Stomach (tissue), 19 donors: Measurements from ENCODE around the gene TSGA10. TPM values are rescaled to one million over a fixed set of nuclear protein-coding genes. Genes with fewer than 3 reads are reported as not detected.

Source experiments
- DNase-seq, 2 donors: peaks; one replicate each; pipeline versions ENCODE4 v3.0.0 to v3.0.0-alpha.2; 2013 to 2019
- H3K27ac ChIP-seq, 5 donors: fragments of 200-600 bp in 4 of 5; sonication (generic) in 4 of 5; one replicate each; pipeline ENCODE4 v1.5.1; 2013 to 2019; ENCODE audit warnings: mild to moderate bottlenecking in 1 of 5, moderate library complexity in 1 of 5
- H3K27me3 ChIP-seq, 3 donors: fragments of 200-600 bp; sonication (generic); one replicate each; pipeline ENCODE4 v1.5.1; 2017 to 2019; ENCODE audit warnings: mixed run types in 1 of 3
- H3K36me3 ChIP-seq, 4 donors: fragments of 200-600 bp; sonication (generic); 1 replicate in 3 of 4; 2 replicates in 1 of 4; pipeline ENCODE4 v1.5.1; 2016 to 2019
- H3K4me1 ChIP-seq, 4 donors: fragments of 200-600 bp; sonication (generic); one replicate each; pipeline ENCODE4 v1.5.1; 2016 to 2019
- H3K4me3 ChIP-seq, 4 donors: fragments of 200-600 bp; sonication (generic) in 3 of 4; one replicate each; pipeline ENCODE4 v1.5.1; 2016 to 2019; ENCODE audit warnings: mild to moderate bottlenecking in 1 of 4
- H3K9me3 ChIP-seq, 4 donors: fragments of 200-600 bp; sonication (generic); one replicate each; pipeline ENCODE4 v1.5.1; 2016 to 2019
- EP300 ChIP-seq: sonication (generic); formaldehyde crosslinking; IDR thresholded peaks from one replicate; pipeline ENCODE4 v1.6.1; 2017; ENCODE audit warnings: antibody characterized with exemption
- POLR2A ChIP-seq, 4 donors: fragments of 450-650 bp; IDR thresholded peaks; one replicate each; pipeline ENCODE4 v1.6.1; 2016; ENCODE audit warnings: antibody characterized with exemption in 4 of 4, control low read depth in 2 of 4, mild to moderate bottlenecking in 1 of 4, moderate library complexity in 1 of 4
- POLR2AphosphoS5 ChIP-seq, 3 donors: sonication (generic); formaldehyde crosslinking; IDR thresholded peaks; one replicate each; pipeline ENCODE4 v1.6.1; 2016; ENCODE audit warnings: antibody characterized with exemption in 3 of 3
- WGBS, 5 donors: extraction: QIAGEN DNeasy Blood & Tissue Kit in 3 of 5; methylation state at CpG; one replicate each; pipeline versions ENCODE4 v1.1.5 to v1.1.7; 2013 to 2018; 5-methylcytosine and 5-hydroxymethylcytosine counted together
- intact Hi-C: fragments of 100-400 bp; cut with DNase I; formaldehyde crosslinking; loops from one replicate; pipeline ENCODE4 v1.15.1; 2023; ENCODE audit warnings: low total_unique reads
- long read RNA-seq, 10 donors: transcript quantifications; one replicate each; lab custom pipeline, GENCODE V29; 2026
- polyA plus RNA-seq, 3 donors: library from polyadenylated mRNA; stranded (reverse); fragments of 200-250 nt; gene quantifications; one replicate each; pipeline ENCODE4 v1.2.3, GENCODE V29; 2013
- total RNA-seq, 5 donors: library from RNA; depleted of rRNA; stranded (reverse); fragments of >200 nt; gene quantifications; one replicate each; pipeline versions ENCODE4 v1.1.0 to v1.2.3, GENCODE V29; 2014 to 2016
- TF ChIP-seq, protein P1 (sequence below), 7 experiments: fragments of 450-650 bp in 4 of 7; fragments of 200-600 bp in 3 of 7; sonication (generic) in 3 of 7; IDR thresholded peaks; one replicate each; pipeline ENCODE4 v1.5.1; 2016 to 2019; ENCODE audit warnings: antibody characterized with exemption in 7 of 7, control low read depth in 2 of 7, mild to moderate bottlenecking in 1 of 7
- donor health status: healthy with polysubstance abuse.
- donor health status: Bipolar disorder and iron deficiency.
- donor health status: healthy.

The TSGA10 gene, protein sequence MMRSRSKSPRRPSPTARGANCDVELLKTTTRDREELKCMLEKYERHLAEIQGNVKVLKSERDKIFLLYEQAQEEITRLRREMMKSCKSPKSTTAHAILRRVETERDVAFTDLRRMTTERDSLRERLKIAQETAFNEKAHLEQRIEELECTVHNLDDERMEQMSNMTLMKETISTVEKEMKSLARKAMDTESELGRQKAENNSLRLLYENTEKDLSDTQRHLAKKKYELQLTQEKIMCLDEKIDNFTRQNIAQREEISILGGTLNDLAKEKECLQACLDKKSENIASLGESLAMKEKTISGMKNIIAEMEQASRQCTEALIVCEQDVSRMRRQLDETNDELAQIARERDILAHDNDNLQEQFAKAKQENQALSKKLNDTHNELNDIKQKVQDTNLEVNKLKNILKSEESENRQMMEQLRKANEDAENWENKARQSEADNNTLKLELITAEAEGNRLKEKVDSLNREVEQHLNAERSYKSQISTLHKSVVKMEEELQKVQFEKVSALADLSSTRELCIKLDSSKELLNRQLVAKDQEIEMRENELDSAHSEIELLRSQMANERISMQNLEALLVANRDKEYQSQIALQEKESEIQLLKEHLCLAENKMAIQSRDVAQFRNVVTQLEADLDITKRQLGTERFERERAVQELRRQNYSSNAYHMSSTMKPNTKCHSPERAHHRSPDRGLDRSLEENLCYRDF
- total RNA-seq (10 to 100 TPM in 3 of 5 donors, 1 to 10 TPM in 2; 3.8 to 19.3 (median 10.3) TPM), polyA plus RNA-seq (1 to 10 TPM; 1.3 to 5.8 (median 1.8) TPM)
- long read RNA-seq, donor 1 = 0 reads
- long read RNA-seq, donor 2, partial matches to known transcripts = 13 of 13 reads
- long read RNA-seq, donor 2, other reads (novel, unspliced or antisense) = 0 of 13 reads
- long read RNA-seq, donor 3, partial matches to known transcripts = 0 of 1 reads
- long read RNA-seq, donor 3, other reads (novel, unspliced or antisense) = 0 of 1 reads
- long read RNA-seq, donor 4 = 0 reads
- long read RNA-seq, donor 5, partial matches to known transcripts = 276 of 300 reads
- long read RNA-seq, donor 5, other reads (novel, unspliced or antisense) = 24 of 300 reads
- long read RNA-seq, donor 6 = 0 reads
- long read RNA-seq, donor 7, partial matches to known transcripts = 0 of 1 reads
- long read RNA-seq, donor 7, other reads (novel, unspliced or antisense) = 0 of 1 reads
- long read RNA-seq, donor 8, partial matches to known transcripts = 35 of 35 reads
- long read RNA-seq, donor 8, other reads (novel, unspliced or antisense) = 0 of 35 reads
- long read RNA-seq, donor 9, partial matches to known transcripts = 0 of 1 reads
- long read RNA-seq, donor 9, other reads (novel, unspliced or antisense) = 0 of 1 reads
- long read RNA-seq, donor 10 = 0 reads

DNA sequence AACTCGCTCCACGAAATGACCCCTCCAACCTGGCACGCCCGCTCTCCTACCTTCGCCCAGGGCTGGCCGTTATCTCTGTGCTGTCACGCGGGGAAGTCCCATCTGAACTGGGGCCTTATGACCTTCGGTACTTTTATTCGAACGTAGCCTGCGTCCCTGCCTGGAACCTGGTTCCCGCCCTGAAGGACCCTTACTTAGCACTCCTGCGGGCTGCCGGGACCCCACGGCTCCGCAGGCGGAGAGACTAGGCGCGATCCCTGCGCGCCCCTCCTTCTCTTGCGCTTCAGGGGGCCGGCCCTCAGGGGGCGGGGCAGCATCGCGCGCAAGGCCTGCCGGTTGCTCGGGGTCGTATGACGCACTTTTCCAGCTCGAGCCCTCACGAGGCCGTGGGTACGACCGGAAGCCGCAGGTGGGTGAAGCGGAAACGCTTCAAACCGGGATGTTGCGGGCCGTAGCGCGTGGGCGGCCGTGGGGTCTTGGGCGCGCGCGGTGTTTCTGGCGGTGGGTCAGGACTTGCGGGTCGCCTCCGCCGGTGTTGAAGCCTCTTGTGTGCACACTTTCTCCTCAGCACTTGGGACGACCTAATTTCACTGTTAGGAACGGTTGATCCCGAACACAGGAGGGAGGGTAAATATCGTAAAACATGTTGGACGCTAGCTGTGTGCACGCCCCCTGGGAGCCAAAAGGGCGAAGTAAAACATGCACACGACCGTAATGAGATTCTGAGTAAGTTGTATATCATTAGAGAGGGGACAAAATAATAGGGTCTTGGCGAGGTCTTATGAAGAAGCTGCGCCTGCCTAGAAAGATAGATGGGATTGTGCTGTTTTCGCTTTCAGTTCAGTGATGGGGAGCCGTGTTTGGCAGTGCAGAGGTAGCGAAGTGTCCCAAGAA lies at the start of gene TSGA10, which contains the start of gene LIPT1:
TSS of gene TSGA10 (minus strand) at position 300 of the 894 bp plus-strand sequence. CDS start 45,503 bp downstream, outside the sequence.
TSS of gene LIPT1 (plus strand) at position 325 of the 894 bp plus-strand sequence. CDS start 6,991 bp downstream, outside the sequence.
- DNase-seq = peak; percentile 92 to 98
- Histone ChIP-seq H3K27ac (peak within 1 kb of the TSS; percentile 90 to 93 (median 92)), H3K4me3 (peak within 1 kb of the TSS; percentile 61 to 76 (median 66)), H3K36me3 (peaks cover 0 to 32% (median 28%) of the 10 kb centered on the region in 4 donors), H3K4me1 (peaks cover 14 to 39% (median 23%) of the 10 kb centered on the region in 4 donors), H3K27me3 (no peaks in the 10 kb centered on the region), H3K9me3 (no peaks in the 10 kb centered on the region)
- TF ChIP-seq, protein P1, sequence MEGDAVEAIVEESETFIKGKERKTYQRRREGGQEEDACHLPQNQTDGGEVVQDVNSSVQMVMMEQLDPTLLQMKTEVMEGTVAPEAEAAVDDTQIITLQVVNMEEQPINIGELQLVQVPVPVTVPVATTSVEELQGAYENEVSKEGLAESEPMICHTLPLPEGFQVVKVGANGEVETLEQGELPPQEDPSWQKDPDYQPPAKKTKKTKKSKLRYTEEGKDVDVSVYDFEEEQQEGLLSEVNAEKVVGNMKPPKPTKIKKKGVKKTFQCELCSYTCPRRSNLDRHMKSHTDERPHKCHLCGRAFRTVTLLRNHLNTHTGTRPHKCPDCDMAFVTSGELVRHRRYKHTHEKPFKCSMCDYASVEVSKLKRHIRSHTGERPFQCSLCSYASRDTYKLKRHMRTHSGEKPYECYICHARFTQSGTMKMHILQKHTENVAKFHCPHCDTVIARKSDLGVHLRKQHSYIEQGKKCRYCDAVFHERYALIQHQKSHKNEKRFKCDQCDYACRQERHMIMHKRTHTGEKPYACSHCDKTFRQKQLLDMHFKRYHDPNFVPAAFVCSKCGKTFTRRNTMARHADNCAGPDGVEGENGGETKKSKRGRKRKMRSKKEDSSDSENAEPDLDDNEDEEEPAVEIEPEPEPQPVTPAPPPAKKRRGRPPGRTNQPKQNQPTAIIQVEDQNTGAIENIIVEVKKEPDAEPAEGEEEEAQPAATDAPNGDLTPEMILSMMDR (IDR thresholded peaks at IDR 0.05) = peak in 2 of 7 experiments; percentile 8 to 14
- no peak for TF ChIP-seq EP300
- TF ChIP-seq POLR2AphosphoS5 (IDR thresholded peaks at IDR 0.05) = peak; percentile 95 to 98 (median 98)
- peak in 2 of 4 donors; percentile 51 to 86 for TF ChIP-seq POLR2A (IDR thresholded peaks at IDR 0.05)
- whole genome bisulfite sequencing, 5 donors = 0 to 1% (median 1%) methylated on average over 25 to 70 of the region's 70 CpGs
- intact Hi-C loops = no loop called here

DNA sequence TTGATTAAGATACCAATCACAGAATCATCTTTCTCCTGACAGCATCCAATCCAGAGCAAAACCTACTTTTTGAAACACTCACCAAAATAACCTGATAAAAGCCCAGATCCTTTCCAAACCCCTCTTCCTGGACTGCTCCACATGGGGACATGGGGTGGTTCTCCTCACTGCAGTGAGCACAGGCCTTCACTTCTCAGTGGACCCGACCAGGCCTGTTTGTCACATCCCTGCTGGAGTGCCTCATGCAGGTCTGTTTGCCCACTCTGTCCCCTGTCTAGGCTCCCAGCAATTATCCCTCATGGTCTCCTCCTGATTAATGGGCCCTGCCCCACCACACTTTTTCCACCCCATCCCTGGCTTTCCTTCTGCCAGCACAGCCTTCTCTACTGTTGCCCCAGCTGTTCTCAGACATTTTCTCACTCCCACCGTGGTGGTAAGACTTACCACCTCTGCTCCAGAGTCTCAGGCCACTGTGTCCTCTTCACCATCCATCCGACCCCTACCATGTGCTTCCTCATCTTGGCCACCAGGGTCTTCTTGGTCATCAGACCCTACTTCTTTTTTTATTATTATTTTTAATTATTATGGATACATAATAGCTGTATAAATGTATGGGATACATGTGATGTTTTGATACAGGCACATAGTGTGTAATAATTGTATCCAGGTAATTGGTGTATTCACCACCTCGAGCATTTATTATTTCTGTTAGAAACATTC lies 47.4 kb upstream of the TSGA10 start:
- peaks cover 8 to 19% (median 13%) of the 10 kb centered on the region in 4 donors for H3K36me3 ChIP-seq
- H3K4me1 ChIP-seq = no peaks in the 10 kb centered on the region
- H3K4me3 ChIP-seq = no peak overlapping the region
- DNase-seq = no peak
- H3K9me3 ChIP-seq = peaks cover 0 to 9% (median 3%) of the 10 kb centered on the region in 4 donors
- TF ChIP-seq POLR2AphosphoS5 (IDR thresholded peaks at IDR 0.05) (no peak), POLR2A (IDR thresholded peaks at IDR 0.05) (no peak), EP300 (no peak)
- TF ChIP-seq, protein P1 (IDR thresholded peaks at IDR 0.05) = no peak
- no peak overlapping the region for H3K27ac ChIP-seq
- H3K27me3 ChIP-seq = no peaks in the 10 kb centered on the region
- 89 to 95% (median 92%) methylated on average over 4 of the region's 4 CpGs for WGBS, 5 donors
- intact Hi-C loops = no loop called here

DNA sequence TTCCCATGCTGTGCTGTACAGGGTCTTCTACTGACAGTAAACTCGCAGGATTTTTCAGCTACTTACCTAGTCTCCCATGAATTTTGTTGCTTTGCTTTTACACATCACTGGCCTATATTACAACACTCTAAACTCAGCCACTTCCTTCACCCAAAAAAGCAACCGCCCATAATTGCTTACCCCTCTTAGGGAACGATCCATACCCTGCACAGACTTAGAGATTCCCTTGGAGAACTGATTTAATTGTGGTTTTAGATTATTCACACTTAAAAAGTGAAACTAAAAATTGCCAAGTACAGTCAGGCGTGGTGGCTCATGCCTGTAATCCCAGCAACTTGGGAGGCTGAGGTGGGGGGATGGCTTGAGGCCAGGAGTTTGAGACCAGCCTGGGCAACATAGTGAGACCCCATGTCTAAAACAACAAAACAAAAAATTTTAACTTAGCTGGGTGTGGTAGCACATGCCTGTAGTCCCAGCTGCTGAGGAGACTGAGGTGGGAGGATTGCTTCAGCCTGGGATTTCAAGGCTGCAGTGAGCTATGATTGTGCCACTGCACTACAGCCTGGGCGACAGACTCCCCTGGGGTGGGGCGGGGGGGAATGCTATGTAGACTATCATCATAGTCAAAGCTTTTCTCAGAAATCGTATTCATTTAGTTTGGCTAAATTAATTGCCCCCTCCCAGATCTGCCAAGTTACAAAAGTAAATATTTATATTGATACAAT lies 45.5 kb upstream of the TSGA10 start:
- WGBS, 5 donors = 78 to 87% (median 83%) methylated on average over 7 of the region's 7 CpGs
- no peak overlapping the region for H3K27ac ChIP-seq
- H3K36me3 ChIP-seq = peaks cover 24 to 37% (median 32%) of the 10 kb centered on the region in 4 donors
- peaks cover 0 to 1% (median under 1%) of the 10 kb centered on the region in 4 donors for H3K9me3 ChIP-seq
- H3K4me1 ChIP-seq = no peaks in the 10 kb centered on the region
- H3K4me3 ChIP-seq = no peak overlapping the region
- H3K27me3 ChIP-seq = no peaks in the 10 kb centered on the region
- TF ChIP-seq POLR2A (IDR thresholded peaks at IDR 0.05) (no peak), POLR2AphosphoS5 (IDR thresholded peaks at IDR 0.05) (no peak), EP300 (no peak)
- intact Hi-C loops = no loop called here
- DNase-seq = no peak
